Smooth muscle cell (in vitro differentiated cells): Measurements from ENCODE around the gene IKBIP. TPM values are rescaled to one million over a fixed set of nuclear protein-coding genes. Genes with fewer than 3 reads are reported as not detected.

Experiments
- DNase-seq: peaks from one replicate; lab custom pipeline; 2025; ENCODE audit not compliant: unreplicated experiment; lab: John Stamatoyannopoulos, UW
- H2AFZ ChIP-seq: fragments of 200-600 bp; sonication (generic); 2 replicates; pipeline ENCODE4 v1.6.0; 2016; ENCODE audit warnings: antibody characterized with exemption, low read depth, mild to moderate bottlenecking
- H3F3A ChIP-seq: fragments of 200-600 bp; sonication (generic); 2 replicates; pipeline ENCODE4 v1.6.0; 2017; ENCODE audit warnings: antibody characterized with exemption, low read depth
- H3K27ac ChIP-seq: fragments of 200-600 bp; sonication (generic); 2 replicates; pipeline ENCODE4 v1.5.1; 2016; ENCODE audit warnings: low read depth, mild to moderate bottlenecking
- H3K27me3 ChIP-seq: fragments of 200-600 bp; sonication (generic); 2 replicates; pipeline ENCODE4 v1.6.1; 2016; ENCODE audit warnings: low read depth, mild to moderate bottlenecking
- H3K36me3 ChIP-seq: fragments of 200-600 bp; sonication (generic); 2 replicates; pipeline ENCODE4 v1.5.1; 2016; ENCODE audit warnings: low read depth
- H3K4me1 ChIP-seq: fragments of 200-600 bp; sonication (generic); 2 replicates; pipeline ENCODE4 v1.5.1; 2016; ENCODE audit warnings: low read depth
- H3K4me2 ChIP-seq: fragments of 200-600 bp; sonication (generic); 2 replicates; pipeline ENCODE4 v1.6.0; 2016; ENCODE audit warnings: mild to moderate bottlenecking
- H3K4me3 ChIP-seq: fragments of 200-600 bp; sonication (generic); 2 replicates; pipeline ENCODE4 v1.5.1; 2016; ENCODE audit warnings: mild to moderate bottlenecking
- H3K79me2 ChIP-seq: fragments of 200-600 bp; sonication (generic); 2 replicates; pipeline ENCODE4 v1.6.0; 2016; ENCODE audit warnings: low read depth, mild to moderate bottlenecking
- H3K9ac ChIP-seq: fragments of 200-600 bp; sonication (generic); 2 replicates; pipeline ENCODE4 v1.6.0; 2016; ENCODE audit warnings: low read depth
- H3K9me3 ChIP-seq: fragments of 200-600 bp; sonication (generic); replicated peaks from 2 replicates; pipeline ENCODE4 v1.5.1; 2016; ENCODE audit warnings: low read depth
- H4K20me1 ChIP-seq: fragments of 200-600 bp; sonication (generic); 2 replicates; pipeline ENCODE4 v1.6.0; 2016; ENCODE audit warnings: low read depth
- CTCF ChIP-seq: fragments of 200-600 bp; sonication (generic); IDR thresholded peaks from 2 replicates; pipeline ENCODE4 v1.5.1; 2017; ENCODE audit warnings: borderline replicate concordance, mild to moderate bottlenecking, antibody characterized with exemption; ENCODE audit not compliant: insufficient read depth, poor library complexity, severe bottlenecking
- WGBS: methylation state at CpG from one replicate; pipeline ENCODE4 v1.1.7; 2016; ENCODE audit warnings: low lambda C conversion rate; 5-methylcytosine and 5-hydroxymethylcytosine counted together
- polyA plus RNA-seq: library from polyadenylated mRNA; unstranded; fragments of >200 nt; fragmentation: Nextera tagmentation; extraction: Ambion mirVana; gene quantifications from 2 replicates; pipeline ENCODE4 v1.2.1, GENCODE V29; 2016
- total RNA-seq: library from RNA; depleted of rRNA; stranded (reverse); fragments of >200 nt; gene quantifications from 2 replicates; pipeline ENCODE4 v1.2.3, GENCODE V29; 2014

IKBIP gene
- total and polyA plus RNA-seq, 2 experiments from 2014 or later = 80.9 to 97.9 TPM

- no peaks in the 10 kb centered on the region for H3K27me3 ChIP-seq
- no peak overlapping the region for H2AFZ ChIP-seq
- 91% methylated on average over 3 of the region's 3 CpGs for WGBS
- peaks cover 87% of the 10 kb centered on the region for H4K20me1 ChIP-seq
- no peak overlapping the region for H3K4me3 ChIP-seq
- no peak for DNase-seq
- no peak for TF ChIP-seq CTCF
- peaks cover 90% of the 10 kb centered on the region for H3K79me2 ChIP-seq
- H3K4me1 ChIP-seq = peaks cover 7% of the 10 kb centered on the region
- H3F3A ChIP-seq = no peaks in the 10 kb centered on the region
- H3K36me3 ChIP-seq = no peaks in the 10 kb centered on the region
- H3K27ac ChIP-seq = no peak overlapping the region
- no peaks in the 10 kb centered on the region for H3K9me3 ChIP-seq
- H3K9ac ChIP-seq = no peak overlapping the region
- no peak overlapping the region for H3K4me2 ChIP-seq
Observed at GRCh38 chr12:98639491-98639890, 5.1 kb downstream of the IKBIP start.

GRCh38 chr12:98638009-98638408 is 6.6 kb downstream of the IKBIP start:
- Histone ChIP-seq H3K4me3 (no peak overlapping the region), H3K36me3 (peaks cover 7% of the 10 kb centered on the region), H2AFZ (no peak overlapping the region), H3K4me1 (peaks cover 1% of the 10 kb centered on the region), H3F3A (no peaks in the 10 kb centered on the region), H3K79me2 (peaks cover 89% of the 10 kb centered on the region), H3K27ac (no peak overlapping the region), H3K9ac (no peak overlapping the region), H4K20me1 (peaks cover 98% of the 10 kb centered on the region), H3K27me3 (no peaks in the 10 kb centered on the region), H3K4me2 (no peak overlapping the region), H3K9me3 (no peaks in the 10 kb centered on the region)
- DNase-seq = no peak
- no peak for TF ChIP-seq CTCF
- 81% methylated on average over 2 of the region's 2 CpGs for WGBS

GRCh38 chr12:98637068-98637467 is 7.5 kb downstream of the IKBIP start:
- Histone ChIP-seq H3K36me3 (peaks cover 7% of the 10 kb centered on the region), H3K27me3 (no peaks in the 10 kb centered on the region), H3K79me2 (peaks cover 85% of the 10 kb centered on the region), H3K4me1 (no peaks in the 10 kb centered on the region), H3K4me3 (no peak overlapping the region), H3K9ac (no peak overlapping the region), H2AFZ (no peak overlapping the region), H3K4me2 (no peak overlapping the region), H3K9me3 (no peaks in the 10 kb centered on the region), H4K20me1 (peaks cover 94% of the 10 kb centered on the region), H3K27ac (no peak overlapping the region), H3F3A (no peaks in the 10 kb centered on the region)
- DNase-seq = no peak
- TF ChIP-seq CTCF = no peak
- WGBS = 93% methylated on average over 2 of the region's 2 CpGs

GRCh38 chr12:98635657-98636323 is 8.8 kb downstream of the IKBIP start:
- Histone ChIP-seq H3K4me3 (no peak overlapping the region), H3K4me1 (no peaks in the 10 kb centered on the region), H4K20me1 (peaks cover 86% of the 10 kb centered on the region), H3K4me2 (peak overlapping the region; percentile 13), H3K9ac (no peak overlapping the region), H3K36me3 (peaks cover 7% of the 10 kb centered on the region), H3K79me2 (peaks cover 78% of the 10 kb centered on the region), H3K9me3 (no peaks in the 10 kb centered on the region), H3K27me3 (no peaks in the 10 kb centered on the region), H3K27ac (peak overlapping the region; percentile 22), H2AFZ (no peak overlapping the region), H3F3A (no peaks in the 10 kb centered on the region)
- 79% methylated on average over 4 of the region's 4 CpGs for WGBS
- DNase-seq = no peak
- no peak for TF ChIP-seq CTCF
